SK-N-MC (cell line): Measurements from ENCODE around the gene TTLL3.

ENCODE experiments used
- DNase-seq: peaks from one replicate; pipeline ENCODE4 v3.0.0-alpha.2; 2011; ENCODE audit warnings: low read depth, low spot score
- H3K27ac ChIP-seq: fragments of 200-600 bp; sonication (generic); 2 replicates; pipeline ENCODE4 v1.5.1; 2016; ENCODE audit warnings: mixed run types
- H3K36me3 ChIP-seq: fragments of 200-600 bp; sonication (generic); 2 replicates; pipeline ENCODE4 v1.6.1; 2017; ENCODE audit warnings: antibody characterized with exemption, low read length, mixed read lengths; ENCODE audit not compliant: insufficient read depth
- H3K4me3 ChIP-seq: fragments of 200-600 bp; sonication (generic); 2 replicates; pipeline ENCODE4 v1.5.1; 2016
- H3K9ac ChIP-seq: fragments of 200-600 bp; sonication (generic); 2 replicates; pipeline ENCODE4 v1.8.0; 2017; ENCODE audit warnings: mixed run types, mixed read lengths; ENCODE audit not compliant: insufficient read length
- H3K9me3 ChIP-seq: fragments of 200-600 bp; sonication (generic); 2 replicates; pipeline ENCODE4 v1.6.1; 2017; ENCODE audit warnings: low read depth, mild to moderate bottlenecking, antibody characterized with exemption, low read length, moderate library complexity, mixed read lengths
- EZH2 ChIP-seq: fragments of 200-600 bp; sonication (generic); IDR thresholded peaks from one replicate; pipeline ENCODE4 v1.6.1; 2017; ENCODE audit warnings: antibody characterized with exemption
- FOXP2 ChIP-seq: optimal IDR thresholded peaks from 2 replicates; pipeline ENCODE3; 2011; ENCODE audit warnings: mild to moderate bottlenecking, moderate library complexity; ENCODE audit not compliant: insufficient read depth; ENCODE audit errors: extremely low read length, control extremely low read depth
- POLR2AphosphoS5 ChIP-seq: IDR thresholded peaks from 2 replicates; pipeline ENCODE4 v1.6.1; 2012; ENCODE audit warnings: mild to moderate bottlenecking, low read depth, low read length, borderline replicate concordance

Gene TTLL3

GRCh38 chr3:9818666-9819335, 8.7 kb downstream of the TTLL3 start:
- no peak for TF ChIP-seq FOXP2
- TF ChIP-seq POLR2AphosphoS5: no peak
- TF ChIP-seq EZH2: no peak
- H3K9ac ChIP-seq: no peak overlapping the region
- H3K36me3 ChIP-seq: no peaks in the 10 kb centered on the region
- DNase-seq: no peak
- no peak overlapping the region for H3K4me3 ChIP-seq
- no peak overlapping the region for H3K27ac ChIP-seq
- no peaks in the 10 kb centered on the region for H3K9me3 ChIP-seq

GRCh38 chr3:9820543-9820942, 10.5 kb downstream of the TTLL3 start:
- TF ChIP-seq FOXP2 (no peak), EZH2 (no peak), POLR2AphosphoS5 (no peak)
- Histone ChIP-seq H3K27ac (no peak overlapping the region), H3K9me3 (no peaks in the 10 kb centered on the region), H3K4me3 (no peak overlapping the region), H3K36me3 (no peaks in the 10 kb centered on the region), H3K9ac (no peak overlapping the region)
- no peak for DNase-seq

DNA sequence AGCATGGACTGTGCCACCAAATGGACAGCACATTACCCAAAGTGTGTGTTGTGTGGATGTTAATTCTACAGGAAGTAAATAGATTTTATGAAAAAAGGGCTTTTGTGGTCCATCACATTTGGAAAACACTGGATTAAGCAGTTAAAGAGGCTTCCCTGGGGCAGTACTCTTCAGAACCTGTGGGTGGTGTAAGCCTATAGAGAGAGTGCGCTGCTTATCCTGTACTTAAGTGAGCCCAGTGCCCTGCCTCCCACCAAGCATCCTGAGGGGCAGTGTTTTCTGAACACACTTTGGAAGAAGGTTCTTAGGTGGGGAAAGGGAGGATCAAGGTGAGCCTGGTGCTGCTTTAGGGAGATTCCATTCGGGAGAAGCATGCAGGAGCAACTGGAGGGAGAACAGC, 10.9 kb downstream of the TTLL3 start:
- Histone ChIP-seq H3K9ac (no peak overlapping the region), H3K9me3 (no peaks in the 10 kb centered on the region), H3K27ac (no peak overlapping the region), H3K4me3 (no peak overlapping the region), H3K36me3 (no peaks in the 10 kb centered on the region)
- no peak for DNase-seq
- TF ChIP-seq FOXP2 (no peak), EZH2 (no peak), POLR2AphosphoS5 (no peak)

- Histone ChIP-seq H3K9me3 (no peaks in the 10 kb centered on the region), H3K27ac (no peak overlapping the region), H3K4me3 (no peak overlapping the region), H3K9ac (no peak overlapping the region), H3K36me3 (no peaks in the 10 kb centered on the region)
- no peak for DNase-seq
- TF ChIP-seq EZH2 (no peak), FOXP2 (no peak), POLR2AphosphoS5 (no peak)
Observed at GRCh38 chr3:9825451-9826040, 15.5 kb downstream of the TTLL3 start.

DNA sequence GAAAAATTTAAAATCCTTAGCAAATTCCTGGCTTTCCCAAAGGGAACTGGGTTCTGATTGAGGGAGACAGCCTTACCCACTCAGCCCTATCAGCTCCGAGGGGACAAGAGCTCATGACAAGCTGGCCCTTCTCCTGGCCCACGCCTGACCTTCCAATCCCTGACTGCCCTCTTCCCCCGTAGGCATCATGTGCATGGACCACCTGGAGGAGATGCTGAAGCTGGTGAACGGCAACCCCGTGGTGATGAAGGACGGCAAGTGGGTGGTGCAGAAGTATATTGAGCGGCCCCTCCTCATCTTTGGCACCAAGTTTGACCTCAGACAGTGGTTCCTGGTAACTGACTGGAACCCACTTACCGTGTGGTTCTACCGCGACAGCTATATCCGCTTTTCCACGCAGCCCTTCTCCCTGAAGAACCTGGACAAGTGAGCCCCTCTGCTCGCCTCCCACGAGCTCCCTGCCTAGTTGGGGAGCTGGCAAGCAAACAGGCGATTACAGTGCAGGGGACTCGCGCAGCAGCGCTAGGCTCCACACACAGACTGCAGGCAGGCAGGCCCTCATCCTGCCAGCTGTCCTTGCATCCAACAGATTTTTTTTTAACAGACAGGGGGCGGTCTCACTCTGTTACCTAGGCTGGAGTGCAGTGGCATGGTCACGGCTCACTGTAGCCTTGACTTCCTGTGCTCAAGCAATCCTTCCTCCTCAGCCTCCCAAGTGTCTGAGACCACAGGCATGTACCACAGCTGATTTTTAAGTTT, 16.9 kb downstream of the TTLL3 start:
- Histone ChIP-seq H3K27ac (no peak overlapping the region), H3K36me3 (no peaks in the 10 kb centered on the region), H3K9ac (no peak overlapping the region), H3K9me3 (no peaks in the 10 kb centered on the region), H3K4me3 (no peak overlapping the region)
- DNase-seq: no peak
- TF ChIP-seq FOXP2 (no peak), POLR2AphosphoS5 (no peak)

- Histone ChIP-seq H3K4me3 (no peak overlapping the region), H3K9ac (no peak overlapping the region), H3K9me3 (no peaks in the 10 kb centered on the region), H3K36me3 (no peaks in the 10 kb centered on the region), H3K27ac (no peak overlapping the region)
- no peak for TF ChIP-seq EZH2
- TF ChIP-seq FOXP2: no peak
- no peak for TF ChIP-seq POLR2AphosphoS5
- no peak for DNase-seq
Observed at GRCh38 chr3:9828801-9829755, 19.0 kb downstream of the TTLL3 start.

DNA sequence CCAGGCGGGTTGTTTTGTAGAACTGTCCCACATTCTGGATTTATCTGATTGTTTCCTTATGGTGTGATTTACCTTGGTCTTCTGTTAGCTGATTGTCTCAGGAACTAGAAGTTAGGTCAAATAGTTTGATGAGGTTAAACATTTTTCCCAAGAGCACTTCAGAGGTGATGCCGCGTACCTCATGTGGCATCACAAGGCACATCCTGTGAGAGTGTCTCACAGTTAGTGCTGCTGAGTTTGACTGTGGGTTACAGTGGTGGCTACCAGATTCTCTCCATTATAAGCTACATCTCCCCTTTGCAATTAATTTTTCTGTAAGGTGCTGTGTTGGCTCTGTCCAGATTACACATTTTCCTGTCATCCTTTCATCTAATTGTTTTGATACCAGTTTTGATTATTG, 21.2 kb downstream of the TTLL3 start:
- no peaks in the 10 kb centered on the region for H3K9me3 ChIP-seq
- no peak overlapping the region for H3K9ac ChIP-seq
- TF ChIP-seq FOXP2 (no peak), POLR2AphosphoS5 (no peak), EZH2 (no peak)
- no peak for DNase-seq
- H3K27ac ChIP-seq: no peak overlapping the region
- H3K4me3 ChIP-seq: no peak overlapping the region
- no peaks in the 10 kb centered on the region for H3K36me3 ChIP-seq

GRCh38 chr3:9833078-9833477, 23.0 kb downstream of the TTLL3 start:
- H3K36me3 ChIP-seq: no peaks in the 10 kb centered on the region
- no peak overlapping the region for H3K9ac ChIP-seq
- H3K27ac ChIP-seq: no peak overlapping the region
- TF ChIP-seq POLR2AphosphoS5 (no peak), FOXP2 (no peak), EZH2 (no peak)
- DNase-seq: no peak
- H3K4me3 ChIP-seq: no peak overlapping the region
- no peaks in the 10 kb centered on the region for H3K9me3 ChIP-seq
